Lung (tissue), 12 donors: ENCODE results near the gene F2. TPM values are rescaled to one million over a fixed set of nuclear protein-coding genes. Genes with fewer than 3 reads are reported as not detected.

Experiments used
- ATAC-seq: fragments of 200-7000 bp; cut with Tn5 transposase; one replicate; pipeline ENCODE4 v1.9.1; 2020; ENCODE audit warnings: moderate number of reproducible peaks; ENCODE audit not compliant: insufficient read depth, low FRiP score
- DNase-seq, 3 donors: peaks; one replicate each; pipeline ENCODE4 v3.0.0-alpha.2; 2013 to 2017
- H3K27ac ChIP-seq, 2 donors: one replicate each; pipeline ENCODE4 v1.5.1; 2013; ENCODE audit warnings: mild to moderate bottlenecking in 2 of 2, moderate library complexity in 2 of 2, control low read depth in 1 of 2, inconsistent platforms in 1 of 2, low read depth in 1 of 2, low read length in 1 of 2
- H3K27me3 ChIP-seq, 3 donors: one replicate each; pipeline ENCODE4 v1.5.1; 2013; ENCODE audit warnings: low read length in 2 of 3; ENCODE audit not compliant: control insufficient read depth in 3 of 3, insufficient read depth in 3 of 3
- H3K36me3 ChIP-seq, 4 donors: one replicate each; pipeline ENCODE4 v1.5.1; 2013; ENCODE audit warnings: low read length in 4 of 4, mild to moderate bottlenecking in 1 of 4, moderate library complexity in 1 of 4; ENCODE audit not compliant: control insufficient read depth in 4 of 4, insufficient read depth in 4 of 4
- H3K4me1 ChIP-seq, 5 donors: one replicate each; pipeline ENCODE4 v1.5.1; 2013; ENCODE audit warnings: low read length in 5 of 5, mild to moderate bottlenecking in 2 of 5, moderate library complexity in 1 of 5; ENCODE audit not compliant: control insufficient read depth in 5 of 5, insufficient read depth in 5 of 5
- H3K4me3 ChIP-seq: one replicate; pipeline ENCODE4 v1.5.1; 2013; ENCODE audit warnings: mild to moderate bottlenecking, control low read depth, moderate library complexity
- H3K9ac ChIP-seq, 2 donors: one replicate each; pipeline ENCODE4 v1.5.1; 2013; ENCODE audit warnings: low read length in 2 of 2, control low read depth in 1 of 2; ENCODE audit not compliant: insufficient read depth in 1 of 2
- H3K9me3 ChIP-seq, 4 donors: one replicate each; pipeline ENCODE4 v1.5.1; 2013; ENCODE audit warnings: low read length in 3 of 4, mild to moderate bottlenecking in 1 of 4, moderate library complexity in 1 of 4; ENCODE audit not compliant: control insufficient read depth in 4 of 4, insufficient read depth in 3 of 4
- WGBS, 2 donors: extraction: QIAGEN DNeasy Blood & Tissue Kit; methylation state at CpG; one replicate each; pipeline ENCODE4 v1.1.7; 2013; 5-methylcytosine and 5-hydroxymethylcytosine counted together
- polyA plus RNA-seq, 2 donors: library from polyadenylated mRNA; stranded (reverse); fragments of 200-250 nt; gene quantifications; one replicate each; pipeline ENCODE4 v1.2.1, GENCODE V29; 2013
- total RNA-seq, 2 donors: library from RNA; depleted of rRNA in 1 of 2; stranded (reverse); fragments of >200 nt in 1 of 2; gene quantifications; one replicate each; pipeline ENCODE4 v1.2.1, GENCODE V29; 2014 to 2021
- TF ChIP-seq, protein P1 (sequence below): IDR thresholded peaks from 2 replicates; pipeline ENCODE4 v1.5.1; 2012; ENCODE audit warnings: mild to moderate bottlenecking; ENCODE audit errors: control extremely low read depth, extremely low read depth
- donor health status: control.
- donor health status: control.
- donor health status: Bipolar disorder and iron deficiency.
- donor health status: healthy.
- donor health status: DM: yes; HTN: yes; CAD: no.

The F2 gene
- total and polyA plus RNA-seq, 4 donors: 0.01 to 0.40 (median 0.26) TPM; not detected in 1

DNA sequence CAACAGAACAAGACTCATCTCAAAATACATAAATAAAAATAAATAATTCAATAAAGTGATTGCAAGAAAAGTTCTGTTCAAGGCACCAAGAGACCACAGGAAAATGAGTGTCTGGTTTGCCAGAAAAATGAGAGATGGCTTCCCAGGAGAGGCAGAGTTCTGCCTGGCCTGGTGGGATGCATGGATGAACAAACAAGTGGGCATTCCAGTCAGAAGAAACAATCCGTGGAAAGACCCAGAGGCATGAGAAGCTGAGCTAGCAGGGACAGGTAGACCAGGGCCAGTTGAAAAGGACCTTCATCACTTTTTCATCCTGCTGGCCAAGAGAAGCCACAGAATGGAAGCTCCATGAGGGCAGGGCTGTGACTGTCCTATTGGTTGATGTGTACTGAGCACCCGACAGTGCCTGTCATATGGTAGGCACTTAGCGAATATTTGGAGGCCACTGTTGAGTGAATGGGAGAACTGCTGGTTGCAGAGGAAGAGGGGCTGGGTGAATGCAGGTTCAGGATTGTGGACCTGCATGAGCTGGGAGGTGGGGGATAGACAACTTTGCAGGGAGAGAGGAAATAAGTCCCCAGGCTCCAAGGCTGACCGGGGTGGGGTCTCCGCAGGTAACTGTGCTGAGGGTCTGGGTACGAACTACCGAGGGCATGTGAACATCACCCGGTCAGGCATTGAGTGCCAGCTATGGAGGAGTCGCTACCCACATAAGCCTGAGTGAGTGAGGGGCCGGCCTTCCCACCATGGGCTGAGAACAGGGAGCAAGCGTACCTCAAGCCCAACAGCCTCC lies 3.7 kb downstream of the F2 start:
- H3K9ac ChIP-seq: no peak overlapping the region
- H3K27me3 ChIP-seq: no peaks in the 10 kb centered on the region
- H3K4me1 ChIP-seq: peaks cover 0 to 5% (median 0%) of the 10 kb centered on the region in 5 donors
- WGBS, 2 donors: 85 to 91% methylated on average over 11 of the region's 11 CpGs
- no peak overlapping the region for H3K27ac ChIP-seq
- no peaks in the 10 kb centered on the region for H3K9me3 ChIP-seq
- DNase-seq (no peak), ATAC-seq (no peak)
- no peaks in the 10 kb centered on the region for H3K36me3 ChIP-seq
- no peak overlapping the region for H3K4me3 ChIP-seq
- TF ChIP-seq, protein P1, sequence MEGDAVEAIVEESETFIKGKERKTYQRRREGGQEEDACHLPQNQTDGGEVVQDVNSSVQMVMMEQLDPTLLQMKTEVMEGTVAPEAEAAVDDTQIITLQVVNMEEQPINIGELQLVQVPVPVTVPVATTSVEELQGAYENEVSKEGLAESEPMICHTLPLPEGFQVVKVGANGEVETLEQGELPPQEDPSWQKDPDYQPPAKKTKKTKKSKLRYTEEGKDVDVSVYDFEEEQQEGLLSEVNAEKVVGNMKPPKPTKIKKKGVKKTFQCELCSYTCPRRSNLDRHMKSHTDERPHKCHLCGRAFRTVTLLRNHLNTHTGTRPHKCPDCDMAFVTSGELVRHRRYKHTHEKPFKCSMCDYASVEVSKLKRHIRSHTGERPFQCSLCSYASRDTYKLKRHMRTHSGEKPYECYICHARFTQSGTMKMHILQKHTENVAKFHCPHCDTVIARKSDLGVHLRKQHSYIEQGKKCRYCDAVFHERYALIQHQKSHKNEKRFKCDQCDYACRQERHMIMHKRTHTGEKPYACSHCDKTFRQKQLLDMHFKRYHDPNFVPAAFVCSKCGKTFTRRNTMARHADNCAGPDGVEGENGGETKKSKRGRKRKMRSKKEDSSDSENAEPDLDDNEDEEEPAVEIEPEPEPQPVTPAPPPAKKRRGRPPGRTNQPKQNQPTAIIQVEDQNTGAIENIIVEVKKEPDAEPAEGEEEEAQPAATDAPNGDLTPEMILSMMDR: no peak

GRCh38 chr11:46723359-46723680 lies 4.3 kb downstream of the F2 start:
- H3K4me1 ChIP-seq: peaks cover 0 to 2% (median 0%) of the 10 kb centered on the region in 5 donors
- H3K27ac ChIP-seq: no peak overlapping the region
- H3K9ac ChIP-seq: no peak overlapping the region
- H3K27me3 ChIP-seq: no peaks in the 10 kb centered on the region
- no peaks in the 10 kb centered on the region for H3K9me3 ChIP-seq
- DNase-seq (no peak), ATAC-seq (no peak)
- TF ChIP-seq, protein P1: no peak
- H3K36me3 ChIP-seq: no peaks in the 10 kb centered on the region
- H3K4me3 ChIP-seq: no peak overlapping the region
- 52 to 82% methylated on average over 8 of the region's 8 CpGs for WGBS, 2 donors

DNA sequence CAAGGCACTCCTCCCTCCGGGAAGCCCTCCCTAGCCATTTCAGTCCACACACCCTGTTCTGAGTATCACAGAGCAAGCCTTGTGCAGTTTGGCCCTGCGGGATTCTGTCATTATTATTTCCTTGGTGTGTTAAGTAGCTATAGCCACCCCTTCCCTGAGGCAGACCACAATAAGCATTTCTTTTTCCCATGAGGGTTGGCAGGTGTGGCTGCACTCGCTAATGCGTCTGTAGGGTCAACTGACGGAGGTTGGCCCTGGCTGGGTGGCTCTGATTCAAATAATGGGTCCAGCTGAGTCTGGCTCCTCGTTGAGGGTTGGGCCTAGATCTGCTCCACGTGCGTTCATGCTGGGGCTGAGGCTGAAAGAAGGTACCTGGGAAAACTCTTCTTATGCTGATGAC lies 5.1 kb downstream of the F2 start:
- TF ChIP-seq, protein P1: no peak
- H3K27me3 ChIP-seq: no peaks in the 10 kb centered on the region
- no peaks in the 10 kb centered on the region for H3K9me3 ChIP-seq
- no peak for ATAC-seq
- no peak overlapping the region for H3K27ac ChIP-seq
- H3K9ac ChIP-seq: no peak overlapping the region
- no peaks in the 10 kb centered on the region for H3K4me1 ChIP-seq
- H3K4me3 ChIP-seq: no peak overlapping the region
- H3K36me3 ChIP-seq: no peaks in the 10 kb centered on the region
- no peak for DNase-seq
- WGBS, 2 donors: 74 to 79% methylated on average over 8 of the region's 8 CpGs
